Activated CD4-positive, CD25-positive, alpha-beta regulatory T cell treated with anti-CD3 and anti-CD28 coated beads, Interleukin-2, amount 50 U/mL, for 72 hours (primary cell): Measurements from ENCODE around the gene TTYH2.

Experiments used
- DNase-seq: peaks from one replicate; pipeline ENCODE4 v3.0.0; 2021

TTYH2 gene

DNA sequence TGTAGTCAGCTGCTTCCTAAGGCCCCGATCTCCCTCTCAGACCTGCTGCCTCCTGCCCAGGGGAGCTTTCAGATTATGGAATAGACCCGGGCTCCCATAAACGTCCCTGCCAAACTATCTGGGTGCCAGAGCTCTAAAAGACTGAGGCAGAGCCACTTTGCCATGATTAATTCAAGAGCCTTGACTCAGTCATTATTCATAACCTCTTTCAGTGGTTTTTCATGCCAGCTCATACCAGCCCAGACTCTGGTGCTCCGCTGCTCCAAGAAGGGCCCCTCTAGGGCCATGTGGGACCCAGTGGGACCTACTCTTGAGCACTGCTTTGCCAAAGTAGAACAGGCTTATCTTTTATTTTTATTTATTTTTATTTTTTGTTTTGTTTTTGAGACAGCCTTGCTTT, 84.6 kb downstream of the TTYH2 start:
- no peak for DNase-seq

- no peak for DNase-seq
These were observed 85.4 kb downstream of the TTYH2 start for GRCh38 chr17:74298778-74299177.

DNA sequence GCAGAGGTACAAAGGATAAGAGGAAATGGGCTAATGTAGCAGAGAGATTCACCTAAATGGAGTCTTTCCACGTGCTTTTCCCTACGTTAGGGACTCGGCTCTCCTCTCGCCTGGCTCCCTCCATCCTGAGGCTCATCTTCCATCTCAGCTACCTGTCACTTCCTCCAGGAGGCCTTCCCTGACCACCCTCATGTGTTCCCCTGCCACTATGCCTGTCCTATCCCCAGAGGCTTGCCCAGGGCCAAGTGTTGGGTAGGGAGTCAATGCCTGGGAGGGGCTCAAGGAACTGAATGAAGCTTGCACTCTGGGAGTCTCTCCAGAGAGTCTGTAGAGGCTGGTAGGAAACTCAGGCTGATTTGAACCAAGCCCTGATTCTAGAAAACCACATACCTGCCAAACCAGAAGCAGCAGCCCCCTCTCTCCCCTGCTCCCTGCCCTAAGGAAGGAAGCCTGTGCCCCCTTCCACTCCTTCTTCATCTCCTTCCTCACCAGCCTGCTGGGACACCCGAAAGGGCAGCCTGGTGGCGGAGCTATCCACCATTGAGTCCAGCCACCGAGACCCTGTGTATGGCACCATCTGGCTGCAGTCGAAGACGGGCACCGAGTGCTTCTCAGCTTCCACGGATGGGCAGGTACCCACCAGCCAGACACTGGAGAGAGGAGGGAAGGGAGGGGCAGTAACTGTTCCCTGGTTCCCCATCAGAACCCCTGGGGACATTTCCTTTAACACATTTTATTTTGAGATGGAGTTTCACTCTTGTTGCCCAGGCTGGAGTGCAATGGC, 86.0 kb downstream of the TTYH2 start:
- no peak for DNase-seq

DNA sequence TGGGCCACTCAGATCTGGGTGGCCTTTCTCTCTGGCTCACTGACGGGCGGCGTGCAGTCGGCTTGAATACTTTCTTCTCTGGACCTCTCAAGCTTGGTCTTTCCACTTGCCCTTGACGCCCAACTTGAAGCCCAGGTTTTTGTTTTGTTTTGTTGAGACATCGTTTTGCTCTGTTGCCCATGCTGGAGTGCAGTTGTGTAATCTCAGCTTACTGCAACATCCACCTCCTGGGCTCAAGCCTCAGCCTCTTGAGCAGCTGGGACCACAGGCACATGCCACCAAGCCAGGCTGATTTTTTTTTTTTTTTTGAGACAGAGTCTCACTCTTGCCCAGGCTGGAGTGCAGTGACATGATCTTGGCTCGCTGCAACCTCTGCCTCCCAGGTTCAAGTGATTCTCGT, 89.9 kb downstream of the TTYH2 start:
- no peak for DNase-seq

GRCh38 chr17:74304184-74304583, 90.8 kb downstream of the TTYH2 start:
- DNase-seq: no peak

GRCh38 chr17:74305865-74306654, 92.7 kb downstream of the TTYH2 start:
- no peak for DNase-seq

DNA sequence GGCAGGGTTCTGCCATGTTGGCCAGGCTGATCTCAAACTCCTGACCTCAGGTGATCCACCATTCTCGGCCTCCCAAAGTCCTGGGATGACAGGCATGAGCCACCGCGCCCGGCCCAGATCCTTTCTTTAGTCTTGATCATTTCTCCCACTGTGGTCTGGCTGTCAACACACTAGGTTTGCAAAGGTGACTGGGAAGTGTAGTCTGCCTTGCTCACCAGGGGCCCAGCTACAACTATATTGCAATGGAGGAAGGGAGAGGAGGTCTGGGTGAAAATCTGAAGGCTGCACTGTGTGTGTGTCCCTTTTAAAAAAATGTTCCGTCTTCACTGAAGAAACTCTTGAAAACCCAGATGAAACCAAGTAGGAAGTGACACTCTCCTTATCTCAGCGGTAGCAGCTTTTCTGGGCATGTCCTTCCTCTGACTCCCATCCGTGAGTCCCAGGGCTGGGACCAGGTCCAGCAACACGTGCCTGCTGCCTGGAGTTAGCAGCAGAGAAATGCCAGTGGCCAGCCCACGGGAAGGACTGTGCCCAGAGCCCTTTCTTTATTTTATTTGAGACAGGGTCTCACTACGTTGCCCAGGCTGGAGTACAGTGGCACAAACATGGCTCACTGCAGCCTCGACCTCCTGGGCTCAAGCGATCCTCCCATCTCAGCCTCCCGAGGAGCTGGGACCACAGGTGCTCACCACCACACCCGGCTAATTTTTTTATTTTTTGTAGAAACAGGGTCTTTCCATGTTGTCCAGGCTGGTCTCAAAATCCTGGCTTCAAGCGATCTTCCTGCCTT, 94.8 kb downstream of the TTYH2 start:
- no peak for DNase-seq

- no peak for DNase-seq
These were observed 96.5 kb downstream of the TTYH2 start for GRCh38 chr17:74309902-74310301.
